ENCODE data around the gene BMP10. TPM values are rescaled to one million over a fixed set of nuclear protein-coding genes. Genes with fewer than 3 reads are reported as not detected.

BMP10 gene
- polyA plus RNA-seq, 1 of the 3 experiments (the other 2 are of a cell fraction): not detected

GRCh38 chr2:68877079-68877772 lies 6.0 kb upstream of the BMP10 start:
- H3K4me1 ChIP-seq (ENCODE audit: control insufficient read depth in 1 of 2, insufficient read depth in 2 of 2, low read depth in 1 of 2, low read length in 1 of 2): 0 out of 4 replicates have a peak, but pooled peaks cover 0 to 7% of the 10 kb centered on the region in 2 experiments
- DNase-seq: no peak
- H2AFZ ChIP-seq (ENCODE audit: low read depth): no peak overlapping the region
- no peak overlapping the region for H3K9ac ChIP-seq
- TF ChIP-seq NFIC (IDR thresholded peaks at IDR 0.05; ENCODE audit: borderline replicate concordance): no peak
- no peak for TF ChIP-seq NRF1 (IDR thresholded peaks at IDR 0.05; ENCODE audit: low read depth, low read length)
- TF ChIP-seq RFX5 (IDR thresholded peaks at IDR 0.05; ENCODE audit: low read length): no peak
- no peak for TF ChIP-seq IRF3 (IDR thresholded peaks at IDR 0.05; ENCODE audit: low read depth, low read length)
- no peak for TF ChIP-seq RCOR1 (IDR thresholded peaks at IDR 0.05; ENCODE audit: low read length)
- TF ChIP-seq CTCF (IDR thresholded peaks at IDR 0.05): no peak
- TF ChIP-seq YY1 (IDR thresholded peaks at IDR 0.05; ENCODE audit: low read depth): no peak
- TF ChIP-seq GABPA (IDR thresholded peaks at IDR 0.05; ENCODE audit: low read depth): no peak
- no peak for TF ChIP-seq USF1 (IDR thresholded peaks at IDR 0.05; ENCODE audit: borderline replicate concordance, low read depth)
- no peak for TF ChIP-seq EP300 (IDR thresholded peaks at IDR 0.05; ENCODE audit: borderline replicate concordance in 1 of 2, low read depth in 1 of 2, low read length in 1 of 2)
- no peaks in the 10 kb centered on the region for H4K20me1 ChIP-seq (ENCODE audit: insufficient read depth)
- no peak overlapping the region for H3K4me3 ChIP-seq (ENCODE audit: low read depth in 2 of 2, low read length in 1 of 2)
- no peaks in the 10 kb centered on the region for H3K9me3 ChIP-seq
- H3K27me3 ChIP-seq (ENCODE audit: insufficient read depth): no peaks in the 10 kb centered on the region
- H3K9me2 ChIP-seq: no peaks in the 10 kb centered on the region
- WGBS (ENCODE audit: low lambda C conversion rate): 71% methylated on average over 3 of the region's 3 CpGs
- no peaks in the 10 kb centered on the region for H3K79me2 ChIP-seq (ENCODE audit: insufficient read depth)
- no peak overlapping the region for H3K4me2 ChIP-seq
- no peaks in the 10 kb centered on the region for H3K36me3 ChIP-seq (replicated peaks in 1 of 2; ENCODE audit: control insufficient read depth in 1 of 2, insufficient read depth in 2 of 2, low read length in 1 of 2)
- ChIA-PET POLR2A (no interaction called here), CTCF (interaction anchor here (0.8 to 1.3 kb wide), 5 partner anchors 33 to 390 kb away, joined by 3 to 5 read pairs (median 4); no protein-coding TSS in a partner anchor)
- no peak overlapping the region for H3K27ac ChIP-seq (ENCODE audit: low read depth in 2 of 2, low read length in 1 of 2)
- no peaks in the 10 kb centered on the region for H3F3A ChIP-seq (replicated peaks; ENCODE audit: insufficient read depth)

- Histone ChIP-seq H3K27ac (ENCODE audit: low read depth in 2 of 2, low read length in 1 of 2) (no peak overlapping the region), H4K20me1 (ENCODE audit: insufficient read depth) (no peaks in the 10 kb centered on the region), H3K9ac (no peak overlapping the region), H2AFZ (ENCODE audit: low read depth) (no peak overlapping the region), H3K36me3 (replicated peaks in 1 of 2; ENCODE audit: control insufficient read depth in 1 of 2, insufficient read depth in 2 of 2, low read length in 1 of 2) (no peaks in the 10 kb centered on the region), H3K79me2 (ENCODE audit: insufficient read depth) (no peaks in the 10 kb centered on the region), H3K4me2 (no peak overlapping the region), H3K4me3 (ENCODE audit: low read depth in 2 of 2, low read length in 1 of 2) (no peak overlapping the region), H3K27me3 (ENCODE audit: insufficient read depth) (peaks cover 14% of the 10 kb centered on the region; the same call in 1 of the 2 replicates), H3F3A (replicated peaks; ENCODE audit: insufficient read depth) (no peaks in the 10 kb centered on the region), H3K9me3 (no peaks in the 10 kb centered on the region), H3K4me1 (ENCODE audit: control insufficient read depth in 1 of 2, insufficient read depth in 2 of 2, low read depth in 1 of 2, low read length in 1 of 2) (no peaks in the 10 kb centered on the region), H3K9me2 (no peaks in the 10 kb centered on the region)
- ChIA-PET POLR2A (no interaction called here), CTCF (interaction anchor here (0.9 kb wide), 1 partner anchor 13 kb away, joined by 3 read pairs; no protein-coding TSS in a partner anchor)
- no peak for DNase-seq
- TF ChIP-seq TCF12 (IDR thresholded peaks at IDR 0.05) (no peak), IRF3 (IDR thresholded peaks at IDR 0.05; ENCODE audit: low read depth, low read length) (no peak), SIN3A (IDR thresholded peaks at IDR 0.05; ENCODE audit: borderline replicate concordance, low read depth, low read length) (no peak)
- 50% methylated on average over 2 of the region's 2 CpGs for WGBS (ENCODE audit: low lambda C conversion rate)
Observed at GRCh38 chr2:68870215-68870614, 982 bp downstream of the BMP10 start.

Measured in SK-N-SH (cell line).